A549 (cell line): ENCODE measurements around the gene PLCB1. TPM values are rescaled to one million over a fixed set of nuclear protein-coding genes. Genes with fewer than 3 reads are reported as not detected.

ENCODE experiments used
- ATAC-seq, 2 experiments: fragments of 200-7000 bp in 1 of 2; fragments of >200 bp in 1 of 2; cut with Nextera tagmentation in 1 of 2; cut with Tn5 transposase in 1 of 2; 3 replicates each; pipeline versions ENCODE4 v1.8.0 to v1.9.1; 2018 to 2020; ENCODE audit warnings: mild to moderate bottlenecking in 1 of 2, moderate library complexity in 1 of 2
- CTCF ChIA-PET: fragments of 300-600 bp; sonication (Branson Sonifier 250); formaldehyde crosslinking; extraction: SDS; loops from one replicate; lab custom pipeline; 2021; ENCODE audit warnings: antibody characterized with exemption, inconsistent platforms; lab: Yijun Ruan, JAX
- POLR2A ChIA-PET: fragments of 350-600 bp; formaldehyde crosslinking; extraction: SDS; loops from one replicate; lab custom pipeline; 2021; ENCODE audit warnings: antibody characterized with exemption, inconsistent platforms; lab: Yijun Ruan, JAX
- DNase-seq, 2 experiments: peaks; one replicate each; pipeline versions ENCODE4 v3.0.0 to v3.0.0-alpha.2; 2011 to 2016; ENCODE audit warnings: low read depth in 1 of 2, low spot score in 1 of 2
- FAIRE-seq: peaks from 2 replicates; lab custom pipeline; 2011; peaks lifted over from hg19 to GRCh38; lab: Jason Lieb, UNC
- H3K27ac ChIP-seq, 2 experiments: fragments of >200 bp; sonication (Bioruptor Twin); formaldehyde crosslinking; 3 replicates each; pipeline ENCODE4 v1.5.1; 2016 to 2017
- H3K4me1 ChIP-seq: fragments of >200 bp; sonication (Bioruptor Twin); formaldehyde crosslinking; 3 replicates; pipeline ENCODE4 v1.6.1; 2016
- H3K4me2 ChIP-seq: fragments of >200 bp; sonication (Bioruptor Twin); formaldehyde crosslinking; 3 replicates; pipeline ENCODE4 v1.6.1; 2016
- H3K4me3 ChIP-seq: fragments of >200 bp; sonication (Bioruptor Twin); formaldehyde crosslinking; 3 replicates; pipeline ENCODE4 v1.5.1; 2016
- H3K9me3 ChIP-seq: fragments of >200 bp; sonication (Bioruptor Twin); formaldehyde crosslinking; 3 replicates; pipeline ENCODE4 v1.6.1; 2016
- CBX8 ChIP-seq: fragments of 200-600 bp; sonication (generic); IDR thresholded peaks from 2 replicates; pipeline ENCODE4 v1.6.1; 2016
- CEBPB ChIP-seq, 2 experiments: fragments of >200 bp in 1 of 2; sonication (Bioruptor Twin) in 1 of 2; formaldehyde crosslinking in 1 of 2; IDR thresholded peaks; 2 replicates each; pipeline ENCODE4 v1.6.1; 2012 to 2016
- EP300 ChIP-seq, 2 experiments: fragments of >200 bp; sonication (Bioruptor Twin); formaldehyde crosslinking; IDR thresholded peaks; 2 replicates in 1 of 2; 3 replicates in 1 of 2; pipeline ENCODE4 v1.6.1; 2016 to 2017
- FOXS1 ChIP-seq: fragments of 250-450 bp; sonication (Bioruptor Pico); IDR thresholded peaks from 2 replicates; pipeline ENCODE4 v1.5.0; 2020; ENCODE audit warnings: mild to moderate bottlenecking, moderate library complexity
- GATA3 ChIP-seq: IDR thresholded peaks from 2 replicates; pipeline ENCODE4 v1.6.1; 2012; ENCODE audit warnings: borderline replicate concordance
- HDAC2 ChIP-seq: fragments of 200-600 bp; sonication (generic); IDR thresholded peaks from 2 replicates; pipeline ENCODE4 v1.6.1; 2016
- MAZ ChIP-seq: fragments of 150-350 bp; IDR thresholded peaks from 2 replicates; pipeline ENCODE4 v1.6.1; 2014; ENCODE audit warnings: antibody characterized with exemption, low read depth, low read length, borderline replicate concordance
- PBX3 ChIP-seq: IDR thresholded peaks from 2 replicates; pipeline ENCODE4 v1.6.1; 2012
- RARB ChIP-seq: fragments of 250-450 bp; sonication (Bioruptor Pico); IDR thresholded peaks from 2 replicates; pipeline ENCODE4 v1.8.0; 2021; ENCODE audit warnings: mild to moderate bottlenecking, moderate library complexity
- RCOR1 ChIP-seq: fragments of 150-350 bp; IDR thresholded peaks from 2 replicates; pipeline ENCODE4 v1.6.1; 2014; ENCODE audit warnings: antibody characterized with exemption, low read length, low read depth
- TFCP2L1 ChIP-seq: fragments of 250-450 bp; sonication (Bioruptor Pico); IDR thresholded peaks from 2 replicates; pipeline ENCODE4 v1.5.0; 2021; ENCODE audit warnings: mild to moderate bottlenecking
- USF2 ChIP-seq: fragments of 450-650 bp; IDR thresholded peaks from 2 replicates; pipeline ENCODE4 v1.6.1; 2014; ENCODE audit warnings: antibody characterized with exemption
- ZNF302 ChIP-seq: fragments of 250-450 bp; sonication (Bioruptor Pico); IDR thresholded peaks from 2 replicates; pipeline ENCODE4 v1.9.0; 2021; ENCODE audit warnings: inconsistent platforms, mild to moderate bottlenecking, moderate library complexity
- WGBS: methylation state at CpG from one replicate; pipeline ENCODE4 v1.1.6; 2017; ENCODE audit errors: missing lambda C conversion rate; 5-methylcytosine and 5-hydroxymethylcytosine counted together
- polyA plus RNA-seq, 4 experiments: library from polyadenylated mRNA; depleted of rRNA in 3 of 4; stranded (reverse); fragments of >200 nt; fragmentation: RNase III in 1 of 4; extraction: RNeasy Plus Mini Kit Qiagen cat#74134 plus additional on column Dnase treatment in 1 of 4; gene quantifications; 2 replicates in 3 of 4; 3 replicates in 1 of 4; pipeline ENCODE4 v1.2.3, GENCODE V29; 2011 to 2017
- TF ChIP-seq, protein P1 (sequence below): fragments of >200 bp; sonication (Bioruptor Twin); formaldehyde crosslinking; IDR thresholded peaks from 3 replicates; pipeline ENCODE4 v1.5.1; 2016
- TF ChIP-seq, protein P2 (sequence below): fragments of >200 bp; sonication (Bioruptor Twin); formaldehyde crosslinking; IDR thresholded peaks from 2 replicates; pipeline ENCODE4 v1.6.1; 2016
- TF ChIP-seq, protein P3 (sequence below): fragments of 250-450 bp; sonication (Bioruptor Pico); IDR thresholded peaks from 2 replicates; pipeline ENCODE4 v1.5.0; 2020; ENCODE audit warnings: low read depth, mild to moderate bottlenecking, moderate library complexity

Gene PLCB1
- polyA plus RNA-seq, 2 of the 4 experiments (the other 2 are of a cell fraction): 0.97 to 6.3 TPM

GRCh38 chr20:8901237-8902025 is 769.4 kb downstream of the PLCB1 start (continued):
- no peak for TF ChIP-seq CEBPB (IDR thresholded peaks at IDR 0.05)
- TF ChIP-seq, protein P1, sequence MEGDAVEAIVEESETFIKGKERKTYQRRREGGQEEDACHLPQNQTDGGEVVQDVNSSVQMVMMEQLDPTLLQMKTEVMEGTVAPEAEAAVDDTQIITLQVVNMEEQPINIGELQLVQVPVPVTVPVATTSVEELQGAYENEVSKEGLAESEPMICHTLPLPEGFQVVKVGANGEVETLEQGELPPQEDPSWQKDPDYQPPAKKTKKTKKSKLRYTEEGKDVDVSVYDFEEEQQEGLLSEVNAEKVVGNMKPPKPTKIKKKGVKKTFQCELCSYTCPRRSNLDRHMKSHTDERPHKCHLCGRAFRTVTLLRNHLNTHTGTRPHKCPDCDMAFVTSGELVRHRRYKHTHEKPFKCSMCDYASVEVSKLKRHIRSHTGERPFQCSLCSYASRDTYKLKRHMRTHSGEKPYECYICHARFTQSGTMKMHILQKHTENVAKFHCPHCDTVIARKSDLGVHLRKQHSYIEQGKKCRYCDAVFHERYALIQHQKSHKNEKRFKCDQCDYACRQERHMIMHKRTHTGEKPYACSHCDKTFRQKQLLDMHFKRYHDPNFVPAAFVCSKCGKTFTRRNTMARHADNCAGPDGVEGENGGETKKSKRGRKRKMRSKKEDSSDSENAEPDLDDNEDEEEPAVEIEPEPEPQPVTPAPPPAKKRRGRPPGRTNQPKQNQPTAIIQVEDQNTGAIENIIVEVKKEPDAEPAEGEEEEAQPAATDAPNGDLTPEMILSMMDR: no peak

DNA sequence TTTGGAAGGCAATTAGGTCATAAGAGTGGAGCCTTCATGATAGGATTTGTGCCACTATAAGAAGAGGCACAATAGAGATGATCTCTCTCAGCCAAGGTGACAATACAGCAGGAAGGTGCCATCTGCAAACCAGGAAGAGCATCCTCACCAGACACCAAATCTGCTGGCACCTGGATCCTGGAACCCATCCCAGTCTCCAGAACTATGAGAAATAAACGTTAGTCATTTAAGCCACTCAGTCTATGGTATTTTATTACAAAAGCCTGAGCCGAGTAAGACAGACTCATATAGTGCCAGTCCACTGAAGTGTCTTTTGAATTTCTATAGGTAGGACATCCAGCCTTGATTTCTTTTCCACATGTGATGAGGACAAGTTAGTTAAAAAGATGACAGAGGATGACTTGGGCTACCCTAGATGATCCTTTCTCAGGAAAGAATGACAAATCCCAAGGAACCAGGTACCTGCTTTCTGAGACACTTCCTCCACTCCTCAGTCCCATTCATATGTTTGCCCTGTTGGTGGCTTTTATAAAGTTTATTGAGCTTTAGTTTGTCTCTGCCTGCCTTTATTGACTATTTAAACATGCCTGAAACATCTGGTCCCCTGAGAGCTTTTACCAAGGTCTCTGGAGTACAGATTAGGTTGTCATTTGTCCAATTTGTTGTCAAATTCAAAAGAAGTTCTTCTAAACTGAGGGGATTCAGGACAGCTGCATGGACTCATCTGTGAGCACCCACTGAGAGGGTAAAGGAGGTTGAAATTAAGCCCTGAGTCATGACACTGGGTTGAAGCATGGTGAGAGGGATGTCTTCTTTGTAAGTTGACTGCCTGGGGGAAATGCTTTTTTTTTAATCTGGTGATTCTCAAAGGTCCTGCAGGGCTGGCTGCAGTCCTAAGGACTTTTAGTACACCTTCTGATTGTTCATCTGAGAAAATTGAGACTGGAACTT is 771.9 kb downstream of the PLCB1 start:
- POLR2A ChIA-PET: no interaction called here
- no peak overlapping the region for H3K27ac ChIP-seq
- H3K9me3 ChIP-seq: no peaks in the 10 kb centered on the region
- no peak for DNase-seq
- no peak for ATAC-seq
- H3K4me2 ChIP-seq: no peak overlapping the region
- no peak overlapping the region for H3K4me3 ChIP-seq
- TF ChIP-seq FOXS1 (CRISPR knock-in tag) (no peak), ZNF302 (CRISPR knock-in tag) (no peak), CBX8 (no peak), TFCP2L1 (CRISPR knock-in tag) (no peak), USF2 (no peak), MAZ (no peak), HDAC2 (no peak), RARB (no peak), PBX3 (no peak), GATA3 (no peak), RCOR1 (no peak), EP300 (IDR thresholded peaks at IDR 0.05) (no peak)
- TF ChIP-seq, protein P2, sequence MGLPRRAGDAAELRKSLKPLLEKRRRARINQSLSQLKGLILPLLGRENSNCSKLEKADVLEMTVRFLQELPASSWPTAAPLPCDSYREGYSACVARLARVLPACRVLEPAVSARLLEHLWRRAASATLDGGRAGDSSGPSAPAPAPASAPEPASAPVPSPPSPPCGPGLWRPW: no peak
- TF ChIP-seq, protein P3, sequence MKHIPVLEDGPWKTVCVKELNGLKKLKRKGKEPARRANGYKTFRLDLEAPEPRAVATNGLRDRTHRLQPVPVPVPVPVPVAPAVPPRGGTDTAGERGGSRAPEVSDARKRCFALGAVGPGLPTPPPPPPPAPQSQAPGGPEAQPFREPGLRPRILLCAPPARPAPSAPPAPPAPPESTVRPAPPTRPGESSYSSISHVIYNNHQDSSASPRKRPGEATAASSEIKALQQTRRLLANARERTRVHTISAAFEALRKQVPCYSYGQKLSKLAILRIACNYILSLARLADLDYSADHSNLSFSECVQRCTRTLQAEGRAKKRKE (CRISPR knock-in tag): no peak
- TF ChIP-seq, protein P1: no peak
- TF ChIP-seq, all 56 proteins: peak for 0
- 18% methylated on average over 2 of the region's 2 CpGs for WGBS
- CTCF ChIA-PET: no interaction called here
- no peak for FAIRE-seq
- H3K4me1 ChIP-seq: peaks cover 5% of the 10 kb centered on the region; the same call in 1 of the 3 replicates
